CD4-positive, alpha-beta T cell treated with Interleukin-17A for 1 hour (primary cell): Measurements from ENCODE around the gene TRABD2A.
"Not testable (repeated sequence)": the region's sequence is repeated elsewhere in the genome, so short reads cannot be mapped to it uniquely, and the experiment has no call there.

Source experiments
- DNase-seq: peaks from one replicate; pipeline ENCODE4 v3.0.0-alpha.2; 2020

The TRABD2A gene

GRCh38 chr2:84878896-84879583, 1.8 kb downstream of the TRABD2A start:
- DNase-seq: no peak

GRCh38 chr2:84878459-84878858, 2.4 kb downstream of the TRABD2A start:
- DNase-seq: no peak

GRCh38 chr2:84876369-84876768, 4.5 kb downstream of the TRABD2A start:
- DNase-seq: no peak

- not testable (repeated sequence) for DNase-seq
Observed at GRCh38 chr2:84875619-84876018, 5.3 kb downstream of the TRABD2A start.

- no peak for DNase-seq
Observed at GRCh38 chr2:84875213-84875560, 5.7 kb downstream of the TRABD2A start.

GRCh38 chr2:84874381-84875212, 6.3 kb downstream of the TRABD2A start:
- peak; percentile 61 for DNase-seq

- DNase-seq: no peak
Observed at GRCh38 chr2:84873350-84873749, 7.5 kb downstream of the TRABD2A start.

- not testable (repeated sequence) for DNase-seq
Observed at GRCh38 chr2:84872691-84873090, 8.2 kb downstream of the TRABD2A start.

- DNase-seq: no peak
Observed at GRCh38 chr2:84870306-84870705, 10.6 kb downstream of the TRABD2A start.

- DNase-seq: not testable (repeated sequence)
Observed at GRCh38 chr2:84868327-84868726, 12.6 kb downstream of the TRABD2A start.

- DNase-seq: no peak
Observed at GRCh38 chr2:84866122-84866521, 14.8 kb downstream of the TRABD2A start.

GRCh38 chr2:84865181-84865783, 15.6 kb downstream of the TRABD2A start:
- DNase-seq: peak; percentile 75

GRCh38 chr2:84862006-84862405, 18.9 kb downstream of the TRABD2A start:
- DNase-seq: no peak

- DNase-seq: no peak
Observed at GRCh38 chr2:84861539-84861938, 19.3 kb downstream of the TRABD2A start.

- DNase-seq: no peak
Observed at GRCh38 chr2:84858937-84859336, 21.9 kb downstream of the TRABD2A start.

- no peak for DNase-seq
Observed at GRCh38 chr2:84858123-84858522, 22.8 kb downstream of the TRABD2A start.

GRCh38 chr2:84857566-84857965, 23.3 kb downstream of the TRABD2A start:
- DNase-seq: no peak

- peak; percentile 54 for DNase-seq
Observed at GRCh38 chr2:84856787-84857186, 24.1 kb downstream of the TRABD2A start.

GRCh38 chr2:84855731-84856130, 25.2 kb downstream of the TRABD2A start:
- DNase-seq: peak; percentile 41

- no peak for DNase-seq
Observed at GRCh38 chr2:84854850-84855249, 26.0 kb downstream of the TRABD2A start.

- DNase-seq: no peak
Observed at GRCh38 chr2:84851876-84852275, 29.0 kb downstream of the TRABD2A start.

- DNase-seq: no peak
Observed at GRCh38 chr2:84850471-84850870, 30.4 kb downstream of the TRABD2A start.

- DNase-seq: peak; percentile 59
Observed at GRCh38 chr2:84849271-84849952, 31.5 kb downstream of the TRABD2A start.
